ENCODE results near the gene PDE11A. TPM values are rescaled to one million over a fixed set of nuclear protein-coding genes. Genes with fewer than 3 reads are reported as not detected.

PDE11A gene
- total RNA-seq, 1 experiment from 2014 or later: 0.13 TPM

GRCh38 chr2:177628831-177629230 is 443.7 kb downstream of the PDE11A start:
- Mint-ChIP-seq H3K9me3 (no peaks in the 10 kb centered on the region), H3K27me3 (ENCODE audit: low read depth) (peaks cover 4% of the 10 kb centered on the region; the same call in 1 of the 2 replicates), H3K36me3 (ENCODE audit: insufficient read depth in 1 of 3, low read depth in 3 of 3) (no peaks in the 10 kb centered on the region), H3K27ac (no peak overlapping the region), H3K4me1 (peaks cover 12 to 17% of the 10 kb centered on the region in 2 experiments), H3K4me3 (no peak overlapping the region)
- TF ChIP-seq CTCF (conservative IDR thresholded peaks at IDR 0.05): no peak
- no peaks in the 10 kb centered on the region for H3K23me2 ChIP-seq (ENCODE audit: insufficient read length, low read depth, low read length, poor library complexity, severe bottlenecking)
- no peak overlapping the region for H2BK120ac ChIP-seq (ENCODE audit: low read depth, low read length, poor library complexity, severe bottlenecking)
- H2BK12ac ChIP-seq (ENCODE audit: insufficient read length, low read depth, low read length): no peak overlapping the region
- H4K20me1 ChIP-seq (ENCODE audit: control insufficient read depth, insufficient read depth, insufficient read length): no peaks in the 10 kb centered on the region
- no peak overlapping the region for H2BK20ac ChIP-seq (ENCODE audit: low read depth, low read length, poor library complexity, severe bottlenecking)
- no peak overlapping the region for H2BK5ac ChIP-seq (ENCODE audit: insufficient read length, low read length)
- H3K79me2 ChIP-seq (ENCODE audit: insufficient read depth, low read length): no peaks in the 10 kb centered on the region
- no peak overlapping the region for H3K23ac ChIP-seq (ENCODE audit: insufficient read length, low read depth, low read length)
- H2AK5ac ChIP-seq (ENCODE audit: insufficient read length, low read length): no peak overlapping the region
- no CpG with 5 or more reads among the region's 5 CpGs for WGBS (ENCODE audit: extremely low coverage, insufficient read length, low lambda C conversion rate)
- H4K91ac ChIP-seq (ENCODE audit: insufficient read length, low read depth, low read length): no peak overlapping the region
- no peak overlapping the region for H3T11ph ChIP-seq (ENCODE audit: low read length)
- H4K8ac ChIP-seq (replicated peaks; ENCODE audit: insufficient read length, low read depth, low read length): peak overlapping the region; percentile 45
- peaks cover 6% of the 10 kb centered on the region; the same call in 1 of the 2 replicates for H3K4me1 ChIP-seq (ENCODE audit: insufficient read depth, low read length)
- no peak overlapping the region for H3K4me2 ChIP-seq (ENCODE audit: insufficient read depth, insufficient read length, low read length)
- no peak overlapping the region for H3K4ac ChIP-seq (ENCODE audit: low read depth, low read length)
- H3K9me3 ChIP-seq (ENCODE audit: control insufficient read depth, low read depth, low read length): no peaks in the 10 kb centered on the region
- H3K79me1 ChIP-seq (ENCODE audit: insufficient read depth, low read depth, low read length, poor library complexity, severe bottlenecking): no peaks in the 10 kb centered on the region
- DNase-seq: no peak
- H3K56ac ChIP-seq (ENCODE audit: insufficient read length, low read depth, low read length): no peak overlapping the region
- H3K27me3 ChIP-seq (ENCODE audit: insufficient read depth, low read length): no peaks in the 10 kb centered on the region
- H4K5ac ChIP-seq (ENCODE audit: insufficient read length, low read depth, low read length): no peak overlapping the region
- no peak overlapping the region for H3K9ac ChIP-seq (ENCODE audit: extremely low read depth, insufficient read length, low read length)
- no peak overlapping the region for H3K27ac ChIP-seq (ENCODE audit: insufficient read length, low read depth, low read length)
- no peak overlapping the region for H2AFZ ChIP-seq (ENCODE audit: low read length)
- H3K18ac ChIP-seq (ENCODE audit: insufficient read length, low read depth, low read length): no peak overlapping the region
- no peak overlapping the region for H2BK15ac ChIP-seq (ENCODE audit: low read depth, low read length)
- no peak overlapping the region for H3K14ac ChIP-seq (ENCODE audit: insufficient read depth, low read length)
